Measurements from ENCODE around the gene MCM5.

DNA sequence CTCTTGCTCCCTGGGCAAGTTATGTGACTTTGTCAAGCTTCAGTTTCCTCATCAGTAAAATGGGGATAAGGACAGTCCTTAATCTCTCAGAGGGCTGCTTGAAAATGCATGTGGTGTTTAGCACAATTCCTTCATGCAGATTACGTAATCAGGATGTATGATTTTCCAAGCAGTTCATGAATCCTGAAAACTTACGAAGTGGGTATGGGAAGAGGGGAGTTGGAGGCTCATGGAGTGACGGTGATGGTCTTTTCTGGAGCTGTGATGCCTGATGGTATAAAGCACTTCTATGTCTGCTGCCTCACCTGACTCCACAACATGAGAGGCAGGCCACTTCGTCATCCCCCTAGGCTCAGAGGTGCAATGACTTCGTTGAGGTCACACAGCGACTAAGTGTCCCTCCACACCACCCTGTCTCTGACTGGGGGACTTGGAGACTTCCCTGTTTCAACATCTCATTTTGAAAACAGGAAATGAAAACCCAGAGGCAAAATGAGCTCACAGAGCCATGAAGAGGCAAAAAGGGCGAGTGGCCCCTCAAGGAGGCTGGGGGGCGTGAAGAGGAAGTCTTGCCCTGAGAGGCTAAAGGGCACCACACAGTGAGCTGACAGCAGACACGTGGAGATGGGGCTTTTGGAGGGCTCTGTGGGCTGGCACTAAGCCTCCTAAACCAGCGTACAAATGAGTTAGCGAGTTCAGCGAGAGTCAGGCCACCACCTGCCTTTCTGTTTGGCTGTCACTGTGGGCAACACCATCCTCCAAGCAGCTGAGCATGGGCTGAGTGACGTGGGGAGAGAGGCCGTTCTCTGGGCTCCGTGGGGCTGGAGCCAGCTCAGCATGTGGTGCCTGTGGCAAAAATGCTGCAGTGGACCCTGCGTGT is 10.1 kb downstream of the MCM5 start:
- TF ChIP-seq, protein P1, sequence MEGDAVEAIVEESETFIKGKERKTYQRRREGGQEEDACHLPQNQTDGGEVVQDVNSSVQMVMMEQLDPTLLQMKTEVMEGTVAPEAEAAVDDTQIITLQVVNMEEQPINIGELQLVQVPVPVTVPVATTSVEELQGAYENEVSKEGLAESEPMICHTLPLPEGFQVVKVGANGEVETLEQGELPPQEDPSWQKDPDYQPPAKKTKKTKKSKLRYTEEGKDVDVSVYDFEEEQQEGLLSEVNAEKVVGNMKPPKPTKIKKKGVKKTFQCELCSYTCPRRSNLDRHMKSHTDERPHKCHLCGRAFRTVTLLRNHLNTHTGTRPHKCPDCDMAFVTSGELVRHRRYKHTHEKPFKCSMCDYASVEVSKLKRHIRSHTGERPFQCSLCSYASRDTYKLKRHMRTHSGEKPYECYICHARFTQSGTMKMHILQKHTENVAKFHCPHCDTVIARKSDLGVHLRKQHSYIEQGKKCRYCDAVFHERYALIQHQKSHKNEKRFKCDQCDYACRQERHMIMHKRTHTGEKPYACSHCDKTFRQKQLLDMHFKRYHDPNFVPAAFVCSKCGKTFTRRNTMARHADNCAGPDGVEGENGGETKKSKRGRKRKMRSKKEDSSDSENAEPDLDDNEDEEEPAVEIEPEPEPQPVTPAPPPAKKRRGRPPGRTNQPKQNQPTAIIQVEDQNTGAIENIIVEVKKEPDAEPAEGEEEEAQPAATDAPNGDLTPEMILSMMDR (IDR thresholded peaks at IDR 0.05) = no peak
- TF ChIP-seq POLR2A (IDR thresholded peaks at IDR 0.05) = no peak
